Large intestine (tissue), 3 donors: ENCODE data around the gene SNTA1. TPM values are rescaled to one million over a fixed set of nuclear protein-coding genes. Genes with fewer than 3 reads are reported as not detected.
"Not testable (repeated sequence)": the region's sequence is repeated elsewhere in the genome, so short reads cannot be mapped to it uniquely, and the experiment has no call there.

Source experiments
- DNase-seq, 2 donors: peaks; one replicate each; pipeline versions ENCODE4 v3.0.0 to v3.0.0-alpha.2; 2013
- H3K27ac ChIP-seq: one replicate; pipeline ENCODE4 v1.5.1; 2013; ENCODE audit warnings: low read length
- H3K27me3 ChIP-seq: 2 replicates; pipeline ENCODE4 v1.6.1; 2013; ENCODE audit warnings: low read length; ENCODE audit not compliant: control insufficient read depth, insufficient read depth
- H3K36me3 ChIP-seq: 2 replicates; pipeline ENCODE4 v1.6.1; 2013; ENCODE audit warnings: low read length; ENCODE audit not compliant: control insufficient read depth, insufficient read depth
- H3K4me1 ChIP-seq: one replicate; pipeline ENCODE4 v1.6.1; 2013; ENCODE audit warnings: low read length; ENCODE audit not compliant: control insufficient read depth, insufficient read depth
- H3K4me3 ChIP-seq: one replicate; pipeline ENCODE4 v1.5.1; 2013; ENCODE audit warnings: low read length
- H3K9me3 ChIP-seq: one replicate; pipeline ENCODE4 v1.6.1; 2013; ENCODE audit warnings: mild to moderate bottlenecking, low read depth, low read length, moderate library complexity; ENCODE audit not compliant: control insufficient read depth
- WGBS: methylation state at CpG from one replicate; pipeline ENCODE4 v1.1.5; 2013; ENCODE audit warnings: low lambda C conversion rate; ENCODE audit not compliant: insufficient coverage; 5-methylcytosine and 5-hydroxymethylcytosine counted together
- polyA plus RNA-seq: library from polyadenylated mRNA; unstranded; fragments of 120-200 nt; gene quantifications from one replicate; pipeline ENCODE4 v1.2.1, GENCODE V29; 2013

The SNTA1 gene
- polyA plus RNA-seq, 1 donor, result 9.2 TPM

DNA sequence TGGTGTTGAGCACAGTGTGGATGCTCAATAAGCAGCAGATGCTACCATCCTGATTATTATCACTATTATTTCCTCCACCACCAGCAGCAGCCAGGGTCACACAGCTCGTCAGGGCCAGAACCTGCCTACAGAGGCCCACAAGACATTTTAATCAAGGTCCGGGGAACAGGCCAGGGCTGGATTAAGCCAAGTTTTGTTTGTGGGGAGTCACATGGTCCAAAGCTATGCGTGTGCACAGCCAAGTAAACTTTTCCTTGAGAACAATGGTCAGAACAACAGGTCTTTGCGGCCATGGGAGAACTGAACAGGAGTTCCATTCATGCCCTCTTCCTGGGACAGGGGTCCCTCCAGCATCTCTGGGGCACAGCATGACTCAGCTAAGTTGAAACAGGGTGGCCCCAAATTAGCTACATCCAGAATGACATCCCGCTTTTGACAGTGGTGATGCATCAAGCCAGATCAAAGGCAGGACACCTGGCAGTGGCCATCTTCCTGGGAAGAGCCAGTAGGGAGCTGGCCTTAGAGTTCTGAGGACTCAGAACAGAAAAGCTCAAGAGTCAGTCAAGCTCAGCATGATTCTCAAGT, 11.7 kb downstream of the SNTA1 start:
- no peak overlapping the region for H3K4me3 ChIP-seq
- no peaks in the 10 kb centered on the region for H3K4me1 ChIP-seq
- no peak overlapping the region for H3K27ac ChIP-seq
- peaks cover 5% of the 10 kb centered on the region for H3K36me3 ChIP-seq
- DNase-seq, result no peak
- H3K9me3 ChIP-seq, result no peaks in the 10 kb centered on the region
- no peaks in the 10 kb centered on the region for H3K27me3 ChIP-seq
- WGBS, result no CpG with 5 or more reads among the region's 5 CpGs

DNA sequence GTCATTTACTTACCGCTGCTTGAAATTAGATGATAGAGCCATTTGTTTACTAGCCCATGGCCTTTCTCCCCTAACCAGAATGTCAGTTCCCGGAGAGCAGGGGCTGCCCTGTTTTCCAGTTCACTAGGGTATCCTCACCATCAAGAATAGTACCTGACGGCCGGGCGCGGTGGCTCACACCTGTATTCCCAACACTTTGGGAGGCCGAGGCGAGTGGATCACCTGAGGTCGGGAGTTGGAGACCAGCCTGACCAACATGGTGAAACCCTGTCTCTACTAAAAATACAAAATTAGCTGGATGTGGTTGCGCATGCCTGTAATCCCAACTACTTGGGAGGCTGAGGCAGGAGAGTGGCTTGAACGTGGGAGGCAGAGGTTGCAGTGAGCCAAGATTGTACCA, 19.7 kb downstream of the SNTA1 start:
- H3K36me3 ChIP-seq, H3K27ac ChIP-seq, DNase-seq, H3K4me1 ChIP-seq, H3K27me3 ChIP-seq, H3K9me3 ChIP-seq, H3K4me3 ChIP-seq: not testable (repeated sequence)
- WGBS, result 80% methylated on average over 1 of the region's 11 CpGs

- Histone ChIP-seq H3K4me1 (no peaks in the 10 kb centered on the region), H3K27me3 (no peaks in the 10 kb centered on the region), H3K36me3 (no peaks in the 10 kb centered on the region), H3K9me3 (no peaks in the 10 kb centered on the region), H3K27ac (no peak overlapping the region), H3K4me3 (no peak overlapping the region)
- no CpG with 5 or more reads among the region's 7 CpGs for WGBS
- DNase-seq, result no peak
Observed at GRCh38 chr20:33423141-33423834, 20.3 kb downstream of the SNTA1 start.

DNA sequence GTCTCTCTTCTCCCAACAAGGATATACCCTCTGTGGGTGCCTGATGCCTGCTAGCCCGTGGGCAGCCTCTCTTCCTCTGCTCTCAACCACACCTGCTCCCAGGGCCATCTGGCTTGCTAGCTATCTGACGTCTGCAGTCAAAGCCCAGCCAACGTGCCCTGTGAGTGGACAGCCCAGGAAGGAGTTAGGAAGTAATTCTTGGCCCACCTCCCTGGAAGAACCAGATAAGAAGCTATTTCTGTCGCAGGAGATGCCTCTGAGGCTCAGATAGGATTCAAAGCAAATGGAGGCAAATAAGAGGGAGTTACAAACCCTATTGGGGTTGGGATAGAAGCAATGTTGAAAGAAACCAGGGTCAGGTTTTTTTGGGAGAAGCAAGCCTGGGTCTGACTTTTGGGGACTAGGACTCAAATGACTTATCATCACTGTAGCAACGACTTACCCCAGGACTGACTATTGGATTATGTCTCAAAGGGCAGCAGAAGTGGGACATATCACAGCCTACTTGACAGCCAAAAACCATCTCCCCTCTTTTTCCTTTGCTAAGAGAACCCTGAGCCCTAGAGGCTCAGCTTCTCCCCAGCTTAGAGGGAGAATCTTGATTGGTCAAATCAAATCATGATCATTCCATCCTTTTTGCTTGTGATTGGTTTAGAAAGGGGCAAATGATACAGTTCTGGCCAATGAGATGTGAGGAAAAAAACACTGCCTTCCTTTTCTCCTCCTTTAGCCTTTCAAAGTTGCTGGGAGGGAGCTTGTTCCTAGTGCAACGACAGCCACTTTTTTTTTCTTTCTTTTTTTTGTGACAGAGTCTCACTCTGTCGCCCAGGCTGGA, 24.2 kb downstream of the SNTA1 start:
- no peaks in the 10 kb centered on the region for H3K27me3 ChIP-seq
- H3K4me3 ChIP-seq, result no peak overlapping the region
- no peaks in the 10 kb centered on the region for H3K4me1 ChIP-seq
- no peak overlapping the region for H3K27ac ChIP-seq
- no peaks in the 10 kb centered on the region for H3K9me3 ChIP-seq
- WGBS, result no CpG with 5 or more reads among the region's 7 CpGs
- no peak for DNase-seq
- H3K36me3 ChIP-seq, result peaks cover 6% of the 10 kb centered on the region

DNA sequence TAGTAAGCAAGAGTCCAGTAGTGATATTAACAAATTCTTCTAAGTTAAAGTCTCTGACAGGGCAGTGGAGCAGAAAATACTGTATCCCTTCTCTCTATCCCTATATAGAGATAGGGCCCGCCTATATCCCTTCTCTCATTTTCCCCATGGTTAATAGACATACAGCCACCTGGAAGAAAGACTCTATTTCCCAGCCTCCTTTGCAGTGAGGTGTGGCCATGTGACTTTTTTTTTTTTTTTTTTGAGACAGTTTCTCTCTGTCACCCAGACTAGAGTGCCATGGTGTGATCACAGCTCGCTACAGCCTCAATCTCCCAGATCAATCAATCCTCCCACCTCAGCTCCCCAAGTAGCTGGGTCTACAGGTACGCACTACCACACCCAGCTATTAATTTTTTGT, 25.5 kb downstream of the SNTA1 start:
- Histone ChIP-seq H3K4me3 (no peak overlapping the region), H3K27me3 (no peaks in the 10 kb centered on the region), H3K27ac (no peak overlapping the region), H3K9me3 (no peaks in the 10 kb centered on the region), H3K36me3 (peaks cover 6% of the 10 kb centered on the region), H3K4me1 (no peaks in the 10 kb centered on the region)
- no peak for DNase-seq
- no CpG with 5 or more reads among the region's 3 CpGs for WGBS

GRCh38 chr20:33415948-33416347, 27.6 kb downstream of the SNTA1 start:
- Histone ChIP-seq H3K36me3 (peaks cover 22% of the 10 kb centered on the region), H3K4me3 (no peak overlapping the region), H3K9me3 (no peaks in the 10 kb centered on the region), H3K4me1 (no peaks in the 10 kb centered on the region), H3K27ac (no peak overlapping the region), H3K27me3 (no peaks in the 10 kb centered on the region)
- WGBS, result no CpG with 5 or more reads among the region's 8 CpGs
- DNase-seq, result no peak

GRCh38 chr20:33412484-33412838, 31.1 kb downstream of the SNTA1 start:
- Histone ChIP-seq H3K4me3 (no peak overlapping the region), H3K4me1 (no peaks in the 10 kb centered on the region), H3K27me3 (no peaks in the 10 kb centered on the region), H3K27ac (no peak overlapping the region), H3K9me3 (no peaks in the 10 kb centered on the region), H3K36me3 (peaks cover 44% of the 10 kb centered on the region)
- DNase-seq, result no peak
- no CpG with 5 or more reads among the region's 8 CpGs for WGBS

DNA sequence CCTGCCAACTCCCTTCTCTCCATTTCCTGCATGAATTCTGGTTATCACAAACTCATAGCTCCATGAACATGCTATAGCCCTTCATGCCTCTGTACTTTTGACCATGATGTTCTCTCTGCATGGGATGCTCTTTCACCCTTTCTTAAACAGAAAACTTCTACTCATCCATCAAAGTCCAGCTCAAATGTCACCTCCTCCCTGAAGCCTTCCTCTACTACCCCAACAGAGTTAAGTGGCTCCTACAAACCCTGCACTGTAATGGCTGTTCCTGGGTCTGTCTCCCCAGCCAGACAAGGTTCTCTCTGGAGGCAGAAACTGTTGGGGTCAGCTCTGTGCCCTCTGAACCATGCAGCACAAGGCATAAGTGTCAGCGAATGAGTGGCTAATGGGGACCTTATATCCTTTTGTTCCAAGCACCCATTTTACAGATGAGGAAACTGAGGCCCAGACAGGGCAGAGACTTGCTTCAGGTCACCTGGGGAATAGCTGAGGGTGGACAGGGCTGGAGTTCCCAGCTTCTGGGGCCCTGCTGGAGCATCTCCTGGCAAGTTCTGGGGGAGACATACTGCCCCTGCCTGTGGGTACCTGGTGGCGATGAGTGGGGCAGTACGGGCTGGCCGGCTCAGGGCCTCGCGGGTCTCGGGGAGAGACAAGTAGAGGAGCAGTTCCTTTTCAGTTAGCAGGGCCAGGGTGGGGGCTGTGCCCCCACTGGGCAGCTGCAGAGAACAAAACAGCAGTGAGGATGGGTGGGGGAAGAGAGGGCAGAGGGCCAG, 31.7 kb downstream of the SNTA1 start:
- H3K27ac ChIP-seq, result no peak overlapping the region
- H3K27me3 ChIP-seq, result no peaks in the 10 kb centered on the region
- H3K4me3 ChIP-seq, result no peak overlapping the region
- no CpG with 5 or more reads among the region's 7 CpGs for WGBS
- no peak for DNase-seq
- no peaks in the 10 kb centered on the region for H3K4me1 ChIP-seq
- H3K9me3 ChIP-seq, result no peaks in the 10 kb centered on the region
- H3K36me3 ChIP-seq, result peaks cover 46% of the 10 kb centered on the region

- Histone ChIP-seq H3K4me3 (no peak overlapping the region), H3K9me3 (no peaks in the 10 kb centered on the region), H3K4me1 (no peaks in the 10 kb centered on the region), H3K36me3 (peaks cover 46% of the 10 kb centered on the region), H3K27me3 (no peaks in the 10 kb centered on the region), H3K27ac (no peak overlapping the region)
- DNase-seq, result no peak
- WGBS, result no CpG with 5 or more reads among the region's 7 CpGs
Observed at GRCh38 chr20:33411242-33411641, 32.3 kb downstream of the SNTA1 start.

GRCh38 chr20:33410081-33410742, 33.4 kb downstream of the SNTA1 start:
- no CpG with 5 or more reads among the region's 15 CpGs for WGBS
- no peaks in the 10 kb centered on the region for H3K4me1 ChIP-seq
- peaks cover 46% of the 10 kb centered on the region for H3K36me3 ChIP-seq
- H3K4me3 ChIP-seq, result no peak overlapping the region
- no peak for DNase-seq
- H3K9me3 ChIP-seq, result no peaks in the 10 kb centered on the region
- no peak overlapping the region for H3K27ac ChIP-seq
- no peaks in the 10 kb centered on the region for H3K27me3 ChIP-seq
